Type B pancreatic cell (in vitro differentiated cells): ENCODE measurements around the gene CEP128. TPM values are rescaled to one million over a fixed set of nuclear protein-coding genes. Genes with fewer than 3 reads are reported as not detected.
"Not testable (repeated sequence)": the region's sequence is repeated elsewhere in the genome, so short reads cannot be mapped to it uniquely, and the experiment has no call there.

Experiments used
- DNase-seq: peaks from one replicate; pipeline ENCODE4 v3.0.0; 2021; ENCODE audit warnings: mixed read lengths; ENCODE audit not compliant: unreplicated experiment; ENCODE audit errors: extremely low spot score
- H3K27ac Mint-ChIP-seq: 2 replicates; pipeline ENCODE4 v1.8.0; 2021; ENCODE audit warnings: mild to moderate bottlenecking, mixed read lengths
- H3K27me3 Mint-ChIP-seq: 2 replicates; pipeline ENCODE4 v1.8.0; 2021; ENCODE audit warnings: mixed read lengths
- H3K36me3 Mint-ChIP-seq: 2 replicates; pipeline ENCODE4 v1.8.0; 2021; ENCODE audit warnings: mixed read lengths
- H3K4me1 Mint-ChIP-seq: one replicate; pipeline ENCODE4 v1.8.0; 2021; ENCODE audit warnings: mixed read lengths; ENCODE audit not compliant: unreplicated experiment
- H3K4me3 Mint-ChIP-seq: 2 replicates; pipeline ENCODE4 v1.8.0; 2021; ENCODE audit warnings: mild to moderate bottlenecking, mixed read lengths
- H3K9me3 Mint-ChIP-seq: 2 replicates; pipeline ENCODE4 v1.8.0; 2021; ENCODE audit warnings: mixed read lengths
- total RNA-seq: library from RNA; stranded (reverse); gene quantifications from 2 replicates; pipeline ENCODE4 v1.2.1, GENCODE V29; 2021; ENCODE audit warnings: low replicate concordance
- TF ChIP-seq, protein P1 (sequence below): fragments of 200-600 bp; sonication (generic); conservative IDR thresholded peaks from 2 replicates; pipeline ENCODE4 v1.5.0; 2021; ENCODE audit warnings: antibody characterized with exemption, mild to moderate bottlenecking

CEP128 gene
- total RNA-seq, 1 donor from 2014 or later: 17.7 TPM

DNA sequence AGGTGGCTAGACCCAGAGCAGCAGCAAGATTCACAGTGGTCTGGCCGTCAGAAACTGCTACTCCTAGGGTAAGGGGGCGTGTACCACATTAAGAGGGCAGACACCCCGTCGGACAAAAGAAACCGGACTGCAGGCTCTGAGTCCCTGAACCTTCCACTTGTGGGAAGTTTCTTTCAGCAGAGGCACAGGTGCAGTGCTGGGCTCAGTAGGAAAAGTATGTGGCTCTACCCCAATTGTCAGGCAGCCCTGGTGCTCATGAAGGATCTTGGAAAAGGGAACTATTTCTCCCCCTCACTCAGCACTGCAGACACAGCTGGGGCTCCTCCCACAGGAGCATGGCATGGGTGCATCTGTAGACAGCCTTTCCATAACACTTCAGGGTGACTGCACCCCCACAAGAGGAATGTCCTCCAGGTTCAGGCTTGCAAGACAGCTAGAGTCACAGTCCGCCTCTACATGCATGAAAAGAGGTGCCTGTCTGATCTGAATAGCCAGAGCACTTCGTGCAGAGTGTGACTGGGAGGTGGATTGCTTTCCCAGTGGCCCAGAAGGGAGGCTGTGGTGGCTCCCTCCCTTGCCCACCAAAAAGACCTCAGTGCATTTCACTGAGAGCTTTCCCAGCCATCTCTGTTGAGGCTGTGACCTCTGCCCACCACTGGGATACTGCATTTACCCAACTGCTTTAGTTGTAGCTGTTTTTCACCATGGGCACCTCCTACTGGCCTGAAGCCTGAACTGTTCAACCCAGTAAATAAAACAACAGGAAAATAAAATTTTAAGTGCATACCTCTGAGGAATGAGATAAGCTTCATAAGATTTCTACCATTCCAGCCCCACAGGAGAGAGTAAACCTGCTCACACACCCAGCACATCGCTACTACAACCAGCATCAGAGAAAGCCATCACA, 14.2 kb downstream of the CEP128 start:
- no peak for DNase-seq
- TF ChIP-seq, protein P1, sequence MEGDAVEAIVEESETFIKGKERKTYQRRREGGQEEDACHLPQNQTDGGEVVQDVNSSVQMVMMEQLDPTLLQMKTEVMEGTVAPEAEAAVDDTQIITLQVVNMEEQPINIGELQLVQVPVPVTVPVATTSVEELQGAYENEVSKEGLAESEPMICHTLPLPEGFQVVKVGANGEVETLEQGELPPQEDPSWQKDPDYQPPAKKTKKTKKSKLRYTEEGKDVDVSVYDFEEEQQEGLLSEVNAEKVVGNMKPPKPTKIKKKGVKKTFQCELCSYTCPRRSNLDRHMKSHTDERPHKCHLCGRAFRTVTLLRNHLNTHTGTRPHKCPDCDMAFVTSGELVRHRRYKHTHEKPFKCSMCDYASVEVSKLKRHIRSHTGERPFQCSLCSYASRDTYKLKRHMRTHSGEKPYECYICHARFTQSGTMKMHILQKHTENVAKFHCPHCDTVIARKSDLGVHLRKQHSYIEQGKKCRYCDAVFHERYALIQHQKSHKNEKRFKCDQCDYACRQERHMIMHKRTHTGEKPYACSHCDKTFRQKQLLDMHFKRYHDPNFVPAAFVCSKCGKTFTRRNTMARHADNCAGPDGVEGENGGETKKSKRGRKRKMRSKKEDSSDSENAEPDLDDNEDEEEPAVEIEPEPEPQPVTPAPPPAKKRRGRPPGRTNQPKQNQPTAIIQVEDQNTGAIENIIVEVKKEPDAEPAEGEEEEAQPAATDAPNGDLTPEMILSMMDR: no peak
- H3K9me3 Mint-ChIP-seq: no peaks in the 10 kb centered on the region
- H3K27me3 Mint-ChIP-seq: no peaks in the 10 kb centered on the region
- no peak overlapping the region for H3K27ac Mint-ChIP-seq
- no peaks in the 10 kb centered on the region for H3K4me1 Mint-ChIP-seq
- H3K36me3 Mint-ChIP-seq: no peaks in the 10 kb centered on the region
- no peak overlapping the region for H3K4me3 Mint-ChIP-seq

DNA sequence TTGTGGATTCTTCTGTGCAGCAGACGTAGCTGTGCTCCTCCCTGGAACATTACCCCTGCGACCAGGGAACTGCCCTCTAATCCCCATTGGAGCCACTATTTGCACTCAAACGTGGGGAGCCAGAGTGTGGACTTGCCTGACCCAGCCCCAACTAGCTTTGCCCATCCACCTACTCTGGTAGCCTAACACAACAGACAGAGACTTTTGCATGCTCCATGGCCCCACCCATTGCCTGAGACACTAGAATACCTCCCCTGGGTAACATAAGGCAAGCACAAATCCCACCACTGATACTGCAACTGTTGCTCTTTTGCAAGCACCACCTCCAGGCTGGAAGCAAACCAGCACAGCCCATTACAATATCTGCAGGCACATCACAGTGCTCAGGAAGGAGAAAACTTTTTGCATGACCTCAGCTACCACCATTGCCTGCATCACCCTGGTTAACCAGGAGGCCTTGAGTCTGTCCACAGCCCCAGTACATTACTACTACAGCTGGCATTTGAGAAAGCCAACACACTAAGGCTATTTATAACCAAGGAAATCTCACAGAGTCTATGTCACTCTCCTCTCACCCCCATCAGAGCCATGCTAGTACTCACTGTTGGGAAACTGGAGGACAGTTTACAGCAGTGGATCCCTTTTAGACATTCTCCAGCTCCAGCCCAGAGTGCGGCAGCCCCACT, 15.0 kb downstream of the CEP128 start:
- TF ChIP-seq, protein P1: no peak
- Mint-ChIP-seq H3K27me3 (no peaks in the 10 kb centered on the region), H3K4me1 (no peaks in the 10 kb centered on the region), H3K4me3 (no peak overlapping the region), H3K36me3 (no peaks in the 10 kb centered on the region), H3K9me3 (no peaks in the 10 kb centered on the region), H3K27ac (no peak overlapping the region)
- DNase-seq: no peak

DNA sequence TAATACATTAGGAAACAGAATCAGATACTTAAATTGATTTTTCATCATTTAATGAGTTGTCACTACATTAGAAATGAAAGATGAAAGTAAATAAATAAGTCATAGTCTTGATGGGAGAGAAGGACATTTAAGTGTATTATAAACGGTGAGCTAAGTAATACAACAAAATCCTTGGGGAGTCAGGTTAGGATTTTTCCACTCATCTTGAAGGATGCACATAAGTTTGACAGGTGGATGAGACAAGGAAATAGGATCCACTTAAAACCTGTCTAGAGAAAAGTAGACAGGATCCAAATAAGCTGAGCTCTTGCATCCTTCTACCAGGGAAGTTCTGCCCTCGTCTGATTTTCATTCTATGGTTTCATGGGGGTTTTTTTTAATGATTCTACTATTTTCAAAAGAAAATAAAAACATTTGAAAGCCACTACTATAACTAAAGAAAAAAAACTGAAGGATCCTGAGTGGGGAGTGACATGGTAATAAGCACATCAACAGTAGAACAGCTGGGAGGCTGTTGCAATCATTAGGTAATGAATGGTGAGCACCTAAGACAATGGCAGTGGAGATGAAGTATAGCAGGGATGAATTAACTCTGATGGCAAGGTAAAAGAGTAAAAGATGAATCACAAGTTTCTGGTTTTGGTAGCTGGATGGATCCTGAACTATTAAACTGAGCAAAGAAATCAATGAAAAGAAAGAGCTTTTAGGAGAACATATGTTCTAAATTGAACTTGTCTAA, 17.0 kb downstream of the CEP128 start:
- Mint-ChIP-seq H3K27me3 (no peaks in the 10 kb centered on the region), H3K9me3 (no peaks in the 10 kb centered on the region), H3K27ac (no peak overlapping the region), H3K36me3 (no peaks in the 10 kb centered on the region), H3K4me3 (no peak overlapping the region), H3K4me1 (no peaks in the 10 kb centered on the region)
- no peak for DNase-seq
- TF ChIP-seq, protein P1: no peak

DNA sequence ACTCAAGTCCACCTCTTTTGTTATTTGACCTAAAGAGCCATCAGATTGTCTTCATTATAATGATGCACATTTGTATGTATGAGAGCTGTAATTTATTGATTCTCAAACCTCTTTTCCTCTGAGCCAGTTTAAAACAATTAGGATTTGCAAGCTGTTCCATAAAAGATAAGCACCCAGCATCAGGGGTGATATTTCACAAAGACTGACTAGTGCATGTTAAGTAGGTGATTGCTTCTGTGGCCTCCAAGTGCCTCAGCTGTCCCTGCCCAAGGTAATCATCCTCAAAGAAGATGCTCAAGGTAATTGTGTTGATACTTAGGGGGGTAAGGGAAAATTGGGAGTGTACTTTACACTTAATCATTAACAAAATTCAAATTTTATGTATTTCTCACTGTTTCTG, 18.2 kb downstream of the CEP128 start:
- TF ChIP-seq, protein P1: no peak
- H3K4me1 Mint-ChIP-seq: no peaks in the 10 kb centered on the region
- H3K27me3 Mint-ChIP-seq: no peaks in the 10 kb centered on the region
- H3K4me3 Mint-ChIP-seq: no peak overlapping the region
- H3K36me3 Mint-ChIP-seq: no peaks in the 10 kb centered on the region
- DNase-seq: no peak
- no peaks in the 10 kb centered on the region for H3K9me3 Mint-ChIP-seq
- no peak overlapping the region for H3K27ac Mint-ChIP-seq

DNA sequence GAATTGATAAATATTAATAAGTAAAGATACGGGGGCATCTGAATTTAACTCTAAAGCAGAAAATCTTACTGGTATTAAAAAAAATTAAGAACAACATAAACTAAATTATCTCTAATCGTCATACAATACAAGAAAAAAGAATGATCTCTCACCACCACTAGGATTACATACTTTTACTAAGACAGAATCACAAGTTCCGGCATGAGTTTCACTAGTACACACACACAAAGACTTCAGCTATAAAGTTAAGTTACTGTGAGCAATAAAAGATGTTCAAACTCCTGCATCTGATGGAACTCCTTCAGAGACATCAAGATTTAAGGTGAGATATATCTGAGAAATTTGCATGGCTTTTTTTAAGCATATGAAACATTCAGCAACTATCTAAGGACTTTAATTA, 21.9 kb downstream of the CEP128 start:
- peaks cover 6% of the 10 kb centered on the region for H3K36me3 Mint-ChIP-seq

DNA sequence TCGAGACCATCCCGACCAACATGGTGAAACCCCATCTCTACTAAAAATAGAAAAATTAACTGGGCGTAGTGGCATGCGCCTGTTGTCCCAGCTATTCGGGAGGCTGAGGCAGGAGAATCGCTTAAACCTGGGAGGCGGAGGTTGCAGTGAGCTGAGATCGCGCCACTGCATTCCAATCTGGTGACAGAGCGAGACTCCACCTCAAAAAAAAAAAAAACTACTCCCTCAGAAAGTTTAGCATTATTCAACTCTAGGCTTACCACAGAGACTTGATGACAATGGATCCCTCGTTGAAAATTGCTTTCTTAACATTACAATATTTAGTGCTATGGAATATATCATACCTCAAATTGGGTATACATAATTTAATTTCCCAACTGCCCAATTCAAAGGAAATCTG, 29.5 kb downstream of the CEP128 start:
- H3K4me3 Mint-ChIP-seq, H3K4me1 Mint-ChIP-seq, H3K27ac Mint-ChIP-seq, H3K27me3 Mint-ChIP-seq, H3K36me3 Mint-ChIP-seq, H3K9me3 Mint-ChIP-seq, DNase-seq: not testable (repeated sequence)

More for the DNA sequence above, 21.9 kb downstream of the CEP128 start:
- TF ChIP-seq, protein P1: no peak
- no peaks in the 10 kb centered on the region for H3K27me3 Mint-ChIP-seq
- no peak overlapping the region for H3K27ac Mint-ChIP-seq
- no peak for DNase-seq
- no peak overlapping the region for H3K4me3 Mint-ChIP-seq
- no peaks in the 10 kb centered on the region for H3K4me1 Mint-ChIP-seq
- H3K9me3 Mint-ChIP-seq: no peaks in the 10 kb centered on the region
